GDM1 (cell line): ENCODE measurements around the gene ADCY1.
"Not testable (repeated sequence)": the region's sequence is repeated elsewhere in the genome, so short reads cannot be mapped to it uniquely, and the experiment has no call there.

Experiments used
- DNase-seq: peaks from one replicate; lab custom pipeline; 2025; lab: John Stamatoyannopoulos, UW

Gene ADCY1

GRCh38 chr7:45712872-45713668 is 138.9 kb downstream of the ADCY1 start:
- no peak for DNase-seq

- no peak for DNase-seq
Observed at GRCh38 chr7:45713669-45714520, 139.7 kb downstream of the ADCY1 start.

GRCh38 chr7:45714521-45714820 is 140.3 kb downstream of the ADCY1 start:
- no peak for DNase-seq

GRCh38 chr7:45715471-45716352 is 141.5 kb downstream of the ADCY1 start:
- DNase-seq = no peak

- DNase-seq = no peak
Observed at GRCh38 chr7:45716380-45717203, 142.4 kb downstream of the ADCY1 start.

GRCh38 chr7:45717537-45718235 is 143.5 kb downstream of the ADCY1 start:
- no peak for DNase-seq

- no peak for DNase-seq
Observed at GRCh38 chr7:45718464-45719330, 144.5 kb downstream of the ADCY1 start.

GRCh38 chr7:45720989-45721388 is 146.8 kb downstream of the ADCY1 start:
- no peak for DNase-seq

GRCh38 chr7:45721686-45722598 is 147.8 kb downstream of the ADCY1 start:
- DNase-seq = no peak

- not testable (repeated sequence) for DNase-seq
Observed at GRCh38 chr7:45725231-45725630, 151.1 kb downstream of the ADCY1 start.

- DNase-seq = no peak
Observed at GRCh38 chr7:45726883-45727282, 152.7 kb downstream of the ADCY1 start.

- not testable (repeated sequence) for DNase-seq
Observed at GRCh38 chr7:45731692-45732443, 157.7 kb downstream of the ADCY1 start.

GRCh38 chr7:45738920-45739319 is 164.8 kb downstream of the ADCY1 start:
- not testable (repeated sequence) for DNase-seq

- not testable (repeated sequence) for DNase-seq
Observed at GRCh38 chr7:45740573-45740972, 166.4 kb downstream of the ADCY1 start.

- DNase-seq = not testable (repeated sequence)
Observed at GRCh38 chr7:45748976-45749375, 174.8 kb downstream of the ADCY1 start.

GRCh38 chr7:45751352-45751751 is 177.2 kb downstream of the ADCY1 start:
- DNase-seq = not testable (repeated sequence)

GRCh38 chr7:45756333-45756732 is 182.2 kb downstream of the ADCY1 start:
- not testable (repeated sequence) for DNase-seq

- not testable (repeated sequence) for DNase-seq
Observed at GRCh38 chr7:45756757-45757156, 182.6 kb downstream of the ADCY1 start.
